K562 (cell line): ENCODE results near the gene ZNF45. TPM values are rescaled to one million over a fixed set of nuclear protein-coding genes. Genes with fewer than 3 reads are reported as not detected.

Experiments used
- ELK1 ChIP-seq: sonication (generic); formaldehyde crosslinking; IDR thresholded peaks from 2 replicates; pipeline ENCODE4 v1.8.1; 2022; ENCODE audit warnings: missing genetic modification reagents
- ESRRB ChIP-seq: fragments of 250-450 bp; sonication (Bioruptor Pico); IDR thresholded peaks from 2 replicates; pipeline ENCODE4 v1.5.0; 2020; ENCODE audit warnings: mild to moderate bottlenecking, moderate library complexity, borderline replicate concordance
- EWSR1 ChIP-seq: fragments of 450-650 bp; IDR thresholded peaks from 2 replicates; pipeline ENCODE4 v1.6.1; 2018; ENCODE audit warnings: borderline replicate concordance, mild to moderate bottlenecking, low read depth, moderate library complexity; ENCODE audit not compliant: partially characterized antibody
- GTF3C2 ChIP-seq: IDR thresholded peaks from 3 replicates; pipeline ENCODE4 v1.6.1; 2011; ENCODE audit warnings: borderline replicate concordance, mild to moderate bottlenecking, moderate library complexity; ENCODE audit not compliant: insufficient read length; ENCODE audit errors: extremely low read depth
- KLF1 ChIP-seq: fragments of 450-650 bp; IDR thresholded peaks from 2 replicates; pipeline ENCODE4 v1.6.1; 2016; ENCODE audit warnings: missing genetic modification characterization, missing compliant biosample characterization
- MCM3 ChIP-seq: fragments of 450-650 bp; IDR thresholded peaks from 2 replicates; pipeline ENCODE4 v1.6.1; 2016
- TGIF2 ChIP-seq: sonication (generic); formaldehyde crosslinking; IDR thresholded peaks from 2 replicates; pipeline ENCODE4 v1.8.1; 2022; ENCODE audit warnings: mild to moderate bottlenecking, missing genetic modification reagents, moderate library complexity
- TRIM25 ChIP-seq: fragments of 450-650 bp; IDR thresholded peaks from 2 replicates; pipeline ENCODE4 v1.7.0; 2016; ENCODE audit warnings: borderline replicate concordance
- ZNF384 ChIP-seq: IDR thresholded peaks from 2 replicates; pipeline ENCODE4 v1.6.1; 2012; ENCODE audit warnings: low read depth, low read length, improper control_type of control experiment
- ZNF507 ChIP-seq: conservative IDR thresholded peaks from 2 replicates; pipeline ENCODE4 v1.6.1; 2017; ENCODE audit warnings: missing genetic modification characterization, missing compliant biosample characterization
- polyA plus RNA-seq, 8 experiments: library from polyadenylated mRNA; depleted of rRNA in 4 of 8; stranded (reverse) in 5 of 8; unstranded in 3 of 8; fragments of >200 nt; fragmentation: Nextera tagmentation in 2 of 8; fragmentation: Illumina TruSeq in 1 of 8; extraction: Ambion mirVana in 2 of 8; extraction: Trizol in 1 of 8; gene quantifications; 2 replicates each; pipeline versions ENCODE4 v1.2.1 to v1.2.3, GENCODE V29; 2011 to 2014; ENCODE audit warnings: inconsistent platforms in 1 of 8, missing spikeins in 1 of 8
- total RNA-seq, 7 experiments: library from RNA; depleted of rRNA in 6 of 7; stranded (reverse); fragments of >200 nt in 6 of 7; fragmentation: Illumina TruSeq in 2 of 7; extraction: Trizol in 2 of 7; gene quantifications; 2 replicates each; pipeline versions ENCODE4 v1.2.1 to v1.2.3, GENCODE V29; 2011 to 2021; ENCODE audit warnings: low replicate concordance in 1 of 7
- TF ChIP-seq, protein P1 (sequence below): fragments of 250-450 bp; sonication (Bioruptor Pico); IDR thresholded peaks from 2 replicates; pipeline ENCODE4 v1.5.1; 2021; ENCODE audit warnings: mild to moderate bottlenecking
- TF ChIP-seq, protein P2 (sequence below): fragments of 250-450 bp; sonication (Bioruptor Pico); IDR thresholded peaks from 2 replicates; pipeline ENCODE4 v1.6.1; 2021; ENCODE audit warnings: mild to moderate bottlenecking
- TF ChIP-seq, protein P3 (sequence below), 2 experiments: fragments of 450-650 bp; IDR thresholded peaks; 2 replicates each; pipeline ENCODE4 v1.6.1; 2018; ENCODE audit warnings: mild to moderate bottlenecking in 2 of 2, low read depth in 1 of 2; ENCODE audit not compliant: partially characterized antibody in 2 of 2

Gene ZNF45
- total and polyA plus RNA-seq, 9 of the 15 experiments (the other 6 are each of a cell fraction or from before 2014, with no cell fraction given) = 2.6 to 10.6 (median 9.4) TPM

GRCh38 chr19:43901395-43902390 is 33.4 kb downstream of the ZNF45 start (continued):
- TF ChIP-seq GTF3C2 (no peak), TRIM25 (no peak), ESRRB (CRISPR knock-in tag) (no peak), ZNF507 (tag) (no peak), KLF1 (tag) (no peak), ELK1 (CRISPR knock-in tag) (no peak), MCM3 (no peak), TGIF2 (CRISPR knock-in tag) (no peak), ZNF384 (no peak), EWSR1 (no peak)
- TF ChIP-seq, protein P1, sequence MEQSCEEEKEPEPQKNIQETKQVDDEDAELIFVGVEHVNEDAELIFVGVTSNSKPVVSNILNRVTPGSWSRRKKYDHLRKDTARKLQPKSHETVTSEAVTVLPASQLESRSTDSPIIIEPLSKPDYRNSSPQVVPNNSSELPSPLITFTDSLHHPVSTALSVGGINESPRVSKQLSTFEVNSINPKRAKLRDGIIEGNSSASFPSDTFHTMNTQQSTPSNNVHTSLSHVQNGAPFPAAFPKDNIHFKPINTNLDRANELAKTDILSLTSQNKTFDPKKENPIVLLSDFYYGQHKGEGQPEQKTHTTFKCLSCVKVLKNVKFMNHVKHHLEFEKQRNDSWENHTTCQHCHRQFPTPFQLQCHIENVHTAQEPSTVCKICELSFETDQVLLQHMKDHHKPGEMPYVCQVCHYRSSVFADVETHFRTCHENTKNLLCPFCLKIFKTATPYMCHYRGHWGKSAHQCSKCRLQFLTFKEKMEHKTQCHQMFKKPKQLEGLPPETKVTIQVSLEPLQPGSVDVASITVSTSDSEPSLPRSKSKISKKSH (CRISPR knock-in tag) = no peak
- TF ChIP-seq, protein P2, sequence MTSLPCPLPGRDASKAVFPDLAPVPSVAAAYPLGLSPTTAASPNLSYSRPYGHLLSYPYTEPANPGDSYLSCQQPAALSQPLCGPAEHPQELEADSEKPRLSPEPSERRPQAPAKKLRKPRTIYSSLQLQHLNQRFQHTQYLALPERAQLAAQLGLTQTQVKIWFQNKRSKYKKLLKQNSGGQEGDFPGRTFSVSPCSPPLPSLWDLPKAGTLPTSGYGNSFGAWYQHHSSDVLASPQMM (CRISPR knock-in tag) = no peak
- TF ChIP-seq, protein P3, sequence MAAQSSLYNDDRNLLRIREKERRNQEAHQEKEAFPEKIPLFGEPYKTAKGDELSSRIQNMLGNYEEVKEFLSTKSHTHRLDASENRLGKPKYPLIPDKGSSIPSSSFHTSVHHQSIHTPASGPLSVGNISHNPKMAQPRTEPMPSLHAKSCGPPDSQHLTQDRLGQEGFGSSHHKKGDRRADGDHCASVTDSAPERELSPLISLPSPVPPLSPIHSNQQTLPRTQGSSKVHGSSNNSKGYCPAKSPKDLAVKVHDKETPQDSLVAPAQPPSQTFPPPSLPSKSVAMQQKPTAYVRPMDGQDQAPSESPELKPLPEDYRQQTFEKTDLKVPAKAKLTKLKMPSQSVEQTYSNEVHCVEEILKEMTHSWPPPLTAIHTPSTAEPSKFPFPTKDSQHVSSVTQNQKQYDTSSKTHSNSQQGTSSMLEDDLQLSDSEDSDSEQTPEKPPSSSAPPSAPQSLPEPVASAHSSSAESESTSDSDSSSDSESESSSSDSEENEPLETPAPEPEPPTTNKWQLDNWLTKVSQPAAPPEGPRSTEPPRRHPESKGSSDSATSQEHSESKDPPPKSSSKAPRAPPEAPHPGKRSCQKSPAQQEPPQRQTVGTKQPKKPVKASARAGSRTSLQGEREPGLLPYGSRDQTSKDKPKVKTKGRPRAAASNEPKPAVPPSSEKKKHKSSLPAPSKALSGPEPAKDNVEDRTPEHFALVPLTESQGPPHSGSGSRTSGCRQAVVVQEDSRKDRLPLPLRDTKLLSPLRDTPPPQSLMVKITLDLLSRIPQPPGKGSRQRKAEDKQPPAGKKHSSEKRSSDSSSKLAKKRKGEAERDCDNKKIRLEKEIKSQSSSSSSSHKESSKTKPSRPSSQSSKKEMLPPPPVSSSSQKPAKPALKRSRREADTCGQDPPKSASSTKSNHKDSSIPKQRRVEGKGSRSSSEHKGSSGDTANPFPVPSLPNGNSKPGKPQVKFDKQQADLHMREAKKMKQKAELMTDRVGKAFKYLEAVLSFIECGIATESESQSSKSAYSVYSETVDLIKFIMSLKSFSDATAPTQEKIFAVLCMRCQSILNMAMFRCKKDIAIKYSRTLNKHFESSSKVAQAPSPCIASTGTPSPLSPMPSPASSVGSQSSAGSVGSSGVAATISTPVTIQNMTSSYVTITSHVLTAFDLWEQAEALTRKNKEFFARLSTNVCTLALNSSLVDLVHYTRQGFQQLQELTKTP (IDR thresholded peaks at IDR 0.05; ENCODE audit: low read depth in 1 of 2, partially characterized antibody in 2 of 2) = peak in 1 of 2 experiments; percentile 90
